Neural crest cell (in vitro differentiated cells): ENCODE data around the gene MR1. TPM values are rescaled to one million over a fixed set of nuclear protein-coding genes. Genes with fewer than 3 reads are reported as not detected.

Experiments
- DNase-seq: peaks from one replicate; pipeline ENCODE4 v3.0.0; 2021; ENCODE audit warnings: low read depth, mixed read lengths, low spot score
- H3K27ac Mint-ChIP-seq: one replicate; pipeline ENCODE4 v1.8.0; 2021; ENCODE audit warnings: mild to moderate bottlenecking, mixed read lengths; ENCODE audit not compliant: unreplicated experiment
- H3K27me3 Mint-ChIP-seq: 2 replicates; pipeline ENCODE4 v1.8.0; 2021; ENCODE audit warnings: low read depth, mild to moderate bottlenecking, mixed read lengths
- H3K36me3 Mint-ChIP-seq: 2 replicates; pipeline ENCODE4 v1.8.0; 2021; ENCODE audit warnings: low read depth, mild to moderate bottlenecking, mixed read lengths
- H3K4me1 Mint-ChIP-seq: 2 replicates; pipeline ENCODE4 v1.8.0; 2021; ENCODE audit warnings: mixed read lengths
- H3K4me3 Mint-ChIP-seq: one replicate; pipeline ENCODE4 v1.8.0; 2021; ENCODE audit warnings: mild to moderate bottlenecking, mixed read lengths
- H3K9me3 Mint-ChIP-seq: 2 replicates; pipeline ENCODE4 v1.8.0; 2021; ENCODE audit warnings: mixed read lengths
- total RNA-seq: library from RNA; stranded (reverse); gene quantifications from 2 replicates; pipeline ENCODE4 v1.2.1, GENCODE V29; 2021
- TF ChIP-seq, protein P1 (sequence below): fragments of 200-600 bp; sonication (generic); conservative IDR thresholded peaks from 2 replicates; pipeline ENCODE4 v1.5.0; 2021; ENCODE audit warnings: antibody characterized with exemption, mild to moderate bottlenecking

Gene MR1
- total RNA-seq, 1 donor from 2014 or later: 0.21 TPM

- Mint-ChIP-seq H3K4me1 (no peaks in the 10 kb centered on the region), H3K36me3 (peaks cover 11% of the 10 kb centered on the region), H3K9me3 (no peaks in the 10 kb centered on the region), H3K4me3 (no peak overlapping the region), H3K27me3 (no peaks in the 10 kb centered on the region), H3K27ac (no peak overlapping the region)
- no peak for DNase-seq
- TF ChIP-seq, protein P1, sequence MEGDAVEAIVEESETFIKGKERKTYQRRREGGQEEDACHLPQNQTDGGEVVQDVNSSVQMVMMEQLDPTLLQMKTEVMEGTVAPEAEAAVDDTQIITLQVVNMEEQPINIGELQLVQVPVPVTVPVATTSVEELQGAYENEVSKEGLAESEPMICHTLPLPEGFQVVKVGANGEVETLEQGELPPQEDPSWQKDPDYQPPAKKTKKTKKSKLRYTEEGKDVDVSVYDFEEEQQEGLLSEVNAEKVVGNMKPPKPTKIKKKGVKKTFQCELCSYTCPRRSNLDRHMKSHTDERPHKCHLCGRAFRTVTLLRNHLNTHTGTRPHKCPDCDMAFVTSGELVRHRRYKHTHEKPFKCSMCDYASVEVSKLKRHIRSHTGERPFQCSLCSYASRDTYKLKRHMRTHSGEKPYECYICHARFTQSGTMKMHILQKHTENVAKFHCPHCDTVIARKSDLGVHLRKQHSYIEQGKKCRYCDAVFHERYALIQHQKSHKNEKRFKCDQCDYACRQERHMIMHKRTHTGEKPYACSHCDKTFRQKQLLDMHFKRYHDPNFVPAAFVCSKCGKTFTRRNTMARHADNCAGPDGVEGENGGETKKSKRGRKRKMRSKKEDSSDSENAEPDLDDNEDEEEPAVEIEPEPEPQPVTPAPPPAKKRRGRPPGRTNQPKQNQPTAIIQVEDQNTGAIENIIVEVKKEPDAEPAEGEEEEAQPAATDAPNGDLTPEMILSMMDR: no peak
Measured at GRCh38 chr1:181002582-181003172, 31.1 kb upstream of the MR1 start.

GRCh38 chr1:181010789-181011188 lies 23.0 kb upstream of the MR1 start:
- Mint-ChIP-seq H3K36me3 (no peaks in the 10 kb centered on the region), H3K9me3 (no peaks in the 10 kb centered on the region), H3K27ac (no peak overlapping the region), H3K27me3 (no peaks in the 10 kb centered on the region), H3K4me3 (no peak overlapping the region), H3K4me1 (peaks cover 5% of the 10 kb centered on the region)
- no peak for DNase-seq
- TF ChIP-seq, protein P1: no peak

GRCh38 chr1:181011301-181012202 lies 22.2 kb upstream of the MR1 start:
- peaks cover 5% of the 10 kb centered on the region for H3K4me1 Mint-ChIP-seq
- TF ChIP-seq, protein P1: no peak
- DNase-seq: no peak
- no peaks in the 10 kb centered on the region for H3K27me3 Mint-ChIP-seq
- H3K4me3 Mint-ChIP-seq: no peak overlapping the region
- no peak overlapping the region for H3K27ac Mint-ChIP-seq
- no peaks in the 10 kb centered on the region for H3K36me3 Mint-ChIP-seq
- H3K9me3 Mint-ChIP-seq: no peaks in the 10 kb centered on the region

- H3K4me3 Mint-ChIP-seq: no peak overlapping the region
- peaks cover 5% of the 10 kb centered on the region for H3K4me1 Mint-ChIP-seq
- TF ChIP-seq, protein P1: no peak
- H3K27ac Mint-ChIP-seq: no peak overlapping the region
- no peaks in the 10 kb centered on the region for H3K9me3 Mint-ChIP-seq
- no peaks in the 10 kb centered on the region for H3K36me3 Mint-ChIP-seq
- DNase-seq: no peak
- H3K27me3 Mint-ChIP-seq: no peaks in the 10 kb centered on the region
Measured at GRCh38 chr1:181012203-181012745, 21.5 kb upstream of the MR1 start.

DNA sequence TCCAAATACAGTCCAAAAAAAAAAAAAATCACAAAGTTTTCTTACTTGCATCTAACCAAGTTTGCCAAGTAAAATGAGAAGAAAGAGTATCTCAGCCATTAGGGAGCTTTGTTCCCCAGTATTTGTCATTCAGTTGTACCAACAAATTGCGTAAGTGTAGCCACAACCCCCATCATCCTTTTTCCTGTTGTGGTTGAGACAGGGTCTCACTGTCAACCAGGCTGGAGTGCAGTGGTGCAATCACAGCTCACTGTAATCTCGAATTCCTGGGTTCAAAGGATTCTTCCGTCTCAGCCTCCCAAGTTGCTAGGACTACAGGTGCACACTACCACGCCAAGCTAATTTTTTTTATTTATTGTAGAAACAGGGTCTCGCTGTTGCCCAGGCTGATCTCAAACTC lies 20.6 kb upstream of the MR1 start:
- Mint-ChIP-seq H3K4me1 (peaks cover 10% of the 10 kb centered on the region), H3K4me3 (no peak overlapping the region), H3K9me3 (no peaks in the 10 kb centered on the region), H3K27me3 (no peaks in the 10 kb centered on the region), H3K27ac (no peak overlapping the region), H3K36me3 (no peaks in the 10 kb centered on the region)
- TF ChIP-seq, protein P1: no peak
- no peak for DNase-seq
